ENCODE data around the gene KIFBP.
"Not testable (repeated sequence)": the region's sequence is repeated elsewhere in the genome, so short reads cannot be mapped to it uniquely, and the experiment has no call there.

Gene KIFBP

GRCh38 chr10:68997211-68997610 is 8.6 kb downstream of the KIFBP start:
- no peak for DNase-seq (ENCODE audit: low read depth in 2 of 2)

- no peak for DNase-seq (ENCODE audit: low read depth in 2 of 2)
These were observed 16.2 kb downstream of the KIFBP start for GRCh38 chr10:69004821-69005220.

GRCh38 chr10:69005704-69006485 is 17.3 kb downstream of the KIFBP start:
- no peak for DNase-seq (ENCODE audit: low read depth in 2 of 2)

GRCh38 chr10:69007260-69007659 is 18.7 kb downstream of the KIFBP start:
- DNase-seq (ENCODE audit: low read depth in 2 of 2), result no peak

- DNase-seq (ENCODE audit: low read depth in 2 of 2), result no peak
These were observed 20.8 kb downstream of the KIFBP start for GRCh38 chr10:69009360-69009759.

GRCh38 chr10:69010151-69010640 is 21.6 kb downstream of the KIFBP start:
- DNase-seq (ENCODE audit: low read depth in 2 of 2), result no peak

GRCh38 chr10:69012778-69013177 is 24.2 kb downstream of the KIFBP start:
- DNase-seq (ENCODE audit: low read depth in 2 of 2), result not testable (repeated sequence)

GRCh38 chr10:69014171-69014570 is 25.6 kb downstream of the KIFBP start:
- no peak for DNase-seq (ENCODE audit: low read depth in 2 of 2)

GRCh38 chr10:69018613-69019012 is 30.0 kb downstream of the KIFBP start:
- no peak for DNase-seq (ENCODE audit: low read depth in 2 of 2)

- no peak for DNase-seq (ENCODE audit: low read depth in 2 of 2)
These were observed 34.0 kb downstream of the KIFBP start for GRCh38 chr10:69022611-69023010.

- no peak for DNase-seq (ENCODE audit: low read depth in 2 of 2)
These were observed 36.8 kb downstream of the KIFBP start for GRCh38 chr10:69025370-69025896.

GRCh38 chr10:69033256-69033655 is 44.7 kb downstream of the KIFBP start:
- DNase-seq (ENCODE audit: low read depth in 2 of 2), result no peak

- no peak for DNase-seq (ENCODE audit: low read depth in 2 of 2)
These were observed 48.9 kb downstream of the KIFBP start for GRCh38 chr10:69037489-69037888.

- DNase-seq (ENCODE audit: low read depth in 2 of 2), result not testable (repeated sequence)
These were observed 52.3 kb downstream of the KIFBP start for GRCh38 chr10:69040904-69041303.

GRCh38 chr10:69042417-69042816 is 53.8 kb downstream of the KIFBP start:
- DNase-seq (ENCODE audit: low read depth in 2 of 2), result no peak

GRCh38 chr10:69042838-69043237 is 54.2 kb downstream of the KIFBP start:
- no peak for DNase-seq (ENCODE audit: low read depth in 2 of 2)

GRCh38 chr10:69043931-69044531 is 55.4 kb downstream of the KIFBP start:
- no peak for DNase-seq (ENCODE audit: low read depth in 2 of 2)

GRCh38 chr10:69044546-69044945 is 55.9 kb downstream of the KIFBP start:
- DNase-seq (ENCODE audit: low read depth in 2 of 2), result no peak

GRCh38 chr10:69045441-69046300 is 57.1 kb downstream of the KIFBP start:
- DNase-seq (ENCODE audit: low read depth in 2 of 2), result no peak

- DNase-seq (ENCODE audit: low read depth in 2 of 2), result no peak
These were observed 58.7 kb downstream of the KIFBP start for GRCh38 chr10:69047111-69047832.

- no peak for DNase-seq (ENCODE audit: low read depth in 2 of 2)
These were observed 59.5 kb downstream of the KIFBP start for GRCh38 chr10:69048103-69048502.
